ENCODE measurements around the gene ESPL1.

The ESPL1 gene

GRCh38 chr12:53231921-53232645, 36.0 kb upstream of the ESPL1 start, which contains the start of gene RARG:
RARG (minus strand) TSS chr12:53232209; CDS start chr12:53227545, 4,664 bp downstream.
- DNase-seq: no peak

- no peak for DNase-seq
Observed at GRCh38 chr12:53232646-53233461, 35.2 kb upstream of the ESPL1 start.

- DNase-seq: no peak
Observed at GRCh38 chr12:53233671-53234121, 34.4 kb upstream of the ESPL1 start.

GRCh38 chr12:53234271-53234914, 33.7 kb upstream of the ESPL1 start:
- DNase-seq: no peak

GRCh38 chr12:53235164-53235563, 32.9 kb upstream of the ESPL1 start:
- DNase-seq: no peak

GRCh38 chr12:53235742-53236442, 32.2 kb upstream of the ESPL1 start:
- DNase-seq: no peak

- DNase-seq: no peak
Observed at GRCh38 chr12:53236443-53237111, 31.5 kb upstream of the ESPL1 start.

GRCh38 chr12:53239643-53240258, 28.3 kb upstream of the ESPL1 start:
- DNase-seq: no peak

- DNase-seq: no peak
Observed at GRCh38 chr12:53241623-53242412, 26.3 kb upstream of the ESPL1 start.

- DNase-seq: no peak
Observed at GRCh38 chr12:53244337-53244736, 23.8 kb upstream of the ESPL1 start.

- DNase-seq: no peak
Observed at GRCh38 chr12:53245286-53245685, 22.8 kb upstream of the ESPL1 start.

- DNase-seq: peak; percentile 47
Observed at GRCh38 chr12:53251477-53252348, 16.4 kb upstream of the ESPL1 start.

- no peak for DNase-seq
Observed at GRCh38 chr12:53252349-53252916, 15.7 kb upstream of the ESPL1 start.

GRCh38 chr12:53253298-53253697, 14.8 kb upstream of the ESPL1 start:
- DNase-seq: no peak

GRCh38 chr12:53254816-53255545, 13.1 kb upstream of the ESPL1 start:
- DNase-seq: no peak

GRCh38 chr12:53255996-53256395, 12.1 kb upstream of the ESPL1 start:
- no peak for DNase-seq

- no peak for DNase-seq
Observed at GRCh38 chr12:53258541-53259539, 9.3 kb upstream of the ESPL1 start.

- DNase-seq: no peak
Observed at GRCh38 chr12:53259891-53260290, 8.2 kb upstream of the ESPL1 start.

Data from NCI-H1092 treated with DMSO at 0.1 percent for 48 hours (cell line).